PC-9 (cell line): ENCODE data around the gene COQ9. TPM values are rescaled to one million over a fixed set of nuclear protein-coding genes. Genes with fewer than 3 reads are reported as not detected.
A peak's percentile ranks its signal among the peaks of the same experiment; 100 is the strongest.

Source experiments
- BruUV-seq: library from RNA; stranded (reverse); fragments of 400-500 nt; replicated peaks from 2 replicates; lab custom pipeline; 2021; lab: Mats Ljungman, UMichigan
- CTCF ChIA-PET: fragments of 300-600 bp; sonication (Branson Sonifier 250); formaldehyde crosslinking; loops from one replicate; lab custom pipeline; 2022; ENCODE audit warnings: antibody characterized with exemption; lab: Charles Lee
- POLR2A ChIA-PET: fragments of 300-600 bp; sonication (Branson Sonifier 250); formaldehyde crosslinking; loops from one replicate; lab custom pipeline; 2022; ENCODE audit warnings: antibody characterized with exemption; ENCODE audit not compliant: unreplicated experiment; lab: Charles Lee
- DNase-seq, 2 experiments: peaks; one replicate each; pipeline versions ENCODE4 v3.0.0 to v3.0.0-alpha.2; 2015 to 2022; ENCODE audit warnings: mixed read lengths in 1 of 2
- H2AFZ ChIP-seq: fragments of 200-600 bp; sonication (generic); 2 replicates; pipeline ENCODE4 v1.8.1; 2017; ENCODE audit warnings: antibody characterized with exemption
- H3F3A ChIP-seq: fragments of 200-600 bp; sonication (generic); 2 replicates; pipeline ENCODE4 v1.8.1; 2017; ENCODE audit warnings: antibody characterized with exemption, mild to moderate bottlenecking, low read depth; ENCODE audit not compliant: insufficient read depth
- H3K27ac ChIP-seq: fragments of 200-600 bp; sonication (generic); 2 replicates; pipeline ENCODE4 v1.6.1; 2016; ENCODE audit warnings: mixed run types
- H3K27me3 ChIP-seq: fragments of 200-600 bp; sonication (generic); 2 replicates; pipeline ENCODE4 v1.6.1; 2016; ENCODE audit warnings: low read depth, mixed run types; ENCODE audit not compliant: insufficient read depth
- H3K36me3 ChIP-seq: fragments of 200-600 bp; sonication (generic); 2 replicates; pipeline ENCODE4 v1.6.1; 2016; ENCODE audit warnings: low read depth, mixed run types
- H3K4me1 ChIP-seq: fragments of 200-600 bp; sonication (generic); replicated peaks from 2 replicates; pipeline ENCODE4 v1.6.1; 2016; ENCODE audit warnings: mixed run types; ENCODE audit not compliant: insufficient read depth
- H3K4me2 ChIP-seq: fragments of 200-600 bp; sonication (generic); 2 replicates; pipeline ENCODE4 v1.6.1; 2017; ENCODE audit warnings: mixed run types
- H3K4me3 ChIP-seq: fragments of 200-600 bp; sonication (generic); 2 replicates; pipeline ENCODE4 v1.6.1; 2016; ENCODE audit warnings: mixed run types
- H3K79me2 ChIP-seq: fragments of 200-600 bp; sonication (generic); 2 replicates; pipeline ENCODE4 v1.6.1; 2017; ENCODE audit warnings: low read depth, mixed run types
- H3K9me2 ChIP-seq: fragments of 200-600 bp; sonication (generic); 2 replicates; pipeline ENCODE4 v1.8.1; 2017; ENCODE audit warnings: mild to moderate bottlenecking; ENCODE audit not compliant: insufficient read depth
- H3K9me3 ChIP-seq: fragments of 200-600 bp; sonication (generic); 2 replicates; pipeline ENCODE4 v1.8.1; 2016; ENCODE audit warnings: low read depth; ENCODE audit not compliant: insufficient read depth
- H4K20me1 ChIP-seq: fragments of 200-600 bp; sonication (generic); 2 replicates; pipeline ENCODE4 v1.8.1; 2017; ENCODE audit not compliant: insufficient read depth
- CTCF ChIP-seq: fragments of 200-600 bp; sonication (generic); conservative IDR thresholded peaks from 2 replicates; pipeline ENCODE4 v1.6.1; 2017; ENCODE audit warnings: mixed run types, antibody characterized with exemption, mild to moderate bottlenecking, moderate library complexity
- EZH2 ChIP-seq: fragments of 200-600 bp; sonication (generic); IDR thresholded peaks from 2 replicates; pipeline ENCODE4 v1.8.0; 2017; ENCODE audit warnings: antibody characterized with exemption, low read depth
- intact Hi-C: fragments of 100-400 bp; cut with micrococcal nuclease; formaldehyde crosslinking; loops from one replicate; pipeline ENCODE4 v1.10.0; 2022; ENCODE audit not compliant: unreplicated experiment
- total RNA-seq: library from RNA; stranded (reverse); gene quantifications from 2 replicates; pipeline ENCODE4 v1.2.3, GENCODE V29; 2021

The COQ9 gene
- total RNA-seq, 1 experiment from 2014 or later: 58.3 TPM

GRCh38 chr16:57444711-57445110 lies 2.6 kb upstream of the COQ9 start:
- POLR2A ChIA-PET: no interaction called here
- CTCF ChIA-PET: interaction anchor here (0.6 kb wide), 1 partner anchor 37 kb away, joined by 3 read pairs; no protein-coding TSS in a partner anchor
- Histone ChIP-seq H3K4me2 (no peak overlapping the region), H3K79me2 (peaks cover 53% of the 10 kb centered on the region), H4K20me1 (no peaks in the 10 kb centered on the region), H3K36me3 (peaks cover 13% of the 10 kb centered on the region; the same call in 1 of the 2 replicates), H3K27ac (no peak overlapping the region), H3F3A (no peaks in the 10 kb centered on the region), H3K4me1 (peaks cover 14% of the 10 kb centered on the region), H3K9me3 (peaks cover 5% of the 10 kb centered on the region; the same call in 1 of the 2 replicates), H3K27me3 (no peaks in the 10 kb centered on the region), H2AFZ (no peak overlapping the region), H3K9me2 (no peaks in the 10 kb centered on the region), H3K4me3 (no peak overlapping the region)
- intact Hi-C loops: no loop called here
- TF ChIP-seq CTCF (no peak), EZH2 (no peak)
- no peak for DNase-seq
- no TSS peak for BruUV-seq

- Histone ChIP-seq H3K4me3 (no peak overlapping the region), H3K27ac (no peak overlapping the region), H3K9me3 (peaks cover 5% of the 10 kb centered on the region; the same call in 1 of the 2 replicates), H3K9me2 (no peaks in the 10 kb centered on the region), H3K79me2 (peaks cover 53% of the 10 kb centered on the region), H3K36me3 (0 out of 2 replicates have a peak, but pooled peaks cover 9% of the 10 kb centered on the region), H3K4me2 (no peak overlapping the region), H3K4me1 (peaks cover 14% of the 10 kb centered on the region), H2AFZ (no peak overlapping the region), H4K20me1 (no peaks in the 10 kb centered on the region), H3K27me3 (no peaks in the 10 kb centered on the region), H3F3A (no peaks in the 10 kb centered on the region)
- intact Hi-C loops: no loop called here
- no TSS peak for BruUV-seq
- TF ChIP-seq CTCF: no peak
- no peak for TF ChIP-seq EZH2
- ChIA-PET CTCF (no interaction called here), POLR2A (no interaction called here)
- no peak for DNase-seq
These were observed 1.8 kb upstream of the COQ9 start for GRCh38 chr16:57445510-57445909.

- BruUV-seq: TSS peak; percentile 69
- Histone ChIP-seq H3K36me3 (peaks cover 2% of the 10 kb centered on the region; the same call in 1 of the 2 replicates), H3K79me2 (peaks cover 53% of the 10 kb centered on the region), H3K9me2 (no peaks in the 10 kb centered on the region), H4K20me1 (no peaks in the 10 kb centered on the region), H3K4me2 (peak overlapping the region; percentile 88), H3K4me1 (peaks cover 14% of the 10 kb centered on the region), H3K4me3 (peak overlapping the region; percentile 87), H2AFZ (peak overlapping the region; percentile 88), H3K27me3 (no peaks in the 10 kb centered on the region), H3K9me3 (no peaks in the 10 kb centered on the region), H3K27ac (peak overlapping the region; percentile 42), H3F3A (no peaks in the 10 kb centered on the region)
- POLR2A ChIA-PET: interaction anchor here (0.7 to 1.0 kb wide), 3 partner anchors 16 to 1289 kb away, joined by 5 to 6 read pairs (median 5); partner anchors contain the start of gene POLR2C
- DNase-seq: peak; percentile 7 to 46
- intact Hi-C loops: no loop called here
- CTCF ChIA-PET: interaction anchor here (0.9 kb wide), 1 partner anchor 16 kb away, joined by 4 read pairs; the partner anchor contains the start of gene POLR2C
- no peak for TF ChIP-seq EZH2
- 0 out of 2 replicates have a peak, but pooled peaks have one; percentile 16 for TF ChIP-seq CTCF
These were observed 621 bp upstream of the COQ9 start for GRCh38 chr16:57446531-57447185.
